Colonic mucosa (tissue), 4 donors: Measurements from ENCODE around the gene ZNF189. TPM values are rescaled to one million over a fixed set of nuclear protein-coding genes. Genes with fewer than 3 reads are reported as not detected.

Experiments used
- DNase-seq: peaks from one replicate; pipeline ENCODE4 v3.0.0-alpha.2; 2020
- H3K27ac ChIP-seq: fragments of 200-600 bp; one replicate; pipeline ENCODE4 v1.8.0; 2021
- H3K27me3 ChIP-seq: fragments of 200-600 bp; one replicate; pipeline ENCODE4 v1.8.0; 2021
- H3K36me3 ChIP-seq: fragments of 200-600 bp; one replicate; pipeline ENCODE4 v1.8.0; 2021
- H3K4me1 ChIP-seq: fragments of 200-600 bp; one replicate; pipeline ENCODE4 v1.8.0; 2021; ENCODE audit warnings: mild to moderate bottlenecking
- H3K4me3 ChIP-seq: fragments of 200-600 bp; one replicate; pipeline ENCODE4 v1.8.0; 2021
- H3K9ac ChIP-seq, 2 donors: one replicate each; pipeline ENCODE4 v1.7.0; 2013; ENCODE audit warnings: control low read depth in 2 of 2, low read depth in 2 of 2, low read length in 2 of 2
- H3K9me3 ChIP-seq: fragments of 200-600 bp; one replicate; pipeline ENCODE4 v1.8.0; 2021
- intact Hi-C: fragments of 100-400 bp; cut with DNase I; formaldehyde crosslinking; loops from one replicate; pipeline ENCODE4 v1.14.1; 2022
- total RNA-seq, 2 donors: library from RNA; stranded (reverse); fragmentation: NEBNext Ultra II Directional in 1 of 2; extraction: Animal tissue kit (Norgen Biotek cat#: 25700) in 1 of 2; gene quantifications; one replicate each; pipeline ENCODE4 v1.2.1, GENCODE V29; 2021
- TF ChIP-seq, protein P1 (sequence below): fragments of 200-600 bp; IDR thresholded peaks from one replicate; pipeline ENCODE4 v1.8.0; 2022; ENCODE audit warnings: antibody characterized with exemption, mild to moderate bottlenecking
- donor health status: healthy.
- donor health status: DM: no; HTN: no; CAD: no.
- donor health status: DM: no; HTN: no; CAD: no.

ZNF189 gene
- total RNA-seq, 2 donors from 2014 or later = 9.3 to 17.4 TPM

DNA sequence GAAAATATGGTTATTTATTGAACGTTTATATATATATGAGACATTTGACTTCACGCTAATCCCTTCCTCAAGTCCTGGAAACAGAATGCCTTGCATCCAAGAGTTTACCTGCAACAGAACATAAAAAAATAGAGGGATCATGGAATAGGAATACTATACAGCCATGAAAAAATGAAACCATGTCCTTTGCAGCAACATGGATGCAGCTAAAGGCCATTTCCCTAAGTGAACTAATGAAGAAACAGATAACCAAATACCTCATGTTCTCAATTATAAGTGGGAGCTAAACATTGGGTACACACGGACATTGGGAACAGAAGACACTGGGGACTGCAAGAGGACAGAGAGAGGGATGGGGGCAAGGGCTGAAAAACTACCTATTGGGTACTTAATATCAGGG lies 26.8 kb upstream of the ZNF189 start:
- Histone ChIP-seq H3K27me3 (no peaks in the 10 kb centered on the region), H3K9ac (no peak overlapping the region), H3K27ac (no peak overlapping the region), H3K9me3 (no peaks in the 10 kb centered on the region), H3K36me3 (no peaks in the 10 kb centered on the region), H3K4me1 (no peaks in the 10 kb centered on the region), H3K4me3 (no peak overlapping the region)
- no peak for DNase-seq
- TF ChIP-seq, protein P1, sequence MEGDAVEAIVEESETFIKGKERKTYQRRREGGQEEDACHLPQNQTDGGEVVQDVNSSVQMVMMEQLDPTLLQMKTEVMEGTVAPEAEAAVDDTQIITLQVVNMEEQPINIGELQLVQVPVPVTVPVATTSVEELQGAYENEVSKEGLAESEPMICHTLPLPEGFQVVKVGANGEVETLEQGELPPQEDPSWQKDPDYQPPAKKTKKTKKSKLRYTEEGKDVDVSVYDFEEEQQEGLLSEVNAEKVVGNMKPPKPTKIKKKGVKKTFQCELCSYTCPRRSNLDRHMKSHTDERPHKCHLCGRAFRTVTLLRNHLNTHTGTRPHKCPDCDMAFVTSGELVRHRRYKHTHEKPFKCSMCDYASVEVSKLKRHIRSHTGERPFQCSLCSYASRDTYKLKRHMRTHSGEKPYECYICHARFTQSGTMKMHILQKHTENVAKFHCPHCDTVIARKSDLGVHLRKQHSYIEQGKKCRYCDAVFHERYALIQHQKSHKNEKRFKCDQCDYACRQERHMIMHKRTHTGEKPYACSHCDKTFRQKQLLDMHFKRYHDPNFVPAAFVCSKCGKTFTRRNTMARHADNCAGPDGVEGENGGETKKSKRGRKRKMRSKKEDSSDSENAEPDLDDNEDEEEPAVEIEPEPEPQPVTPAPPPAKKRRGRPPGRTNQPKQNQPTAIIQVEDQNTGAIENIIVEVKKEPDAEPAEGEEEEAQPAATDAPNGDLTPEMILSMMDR = no peak
- intact Hi-C loops = no loop called here

DNA sequence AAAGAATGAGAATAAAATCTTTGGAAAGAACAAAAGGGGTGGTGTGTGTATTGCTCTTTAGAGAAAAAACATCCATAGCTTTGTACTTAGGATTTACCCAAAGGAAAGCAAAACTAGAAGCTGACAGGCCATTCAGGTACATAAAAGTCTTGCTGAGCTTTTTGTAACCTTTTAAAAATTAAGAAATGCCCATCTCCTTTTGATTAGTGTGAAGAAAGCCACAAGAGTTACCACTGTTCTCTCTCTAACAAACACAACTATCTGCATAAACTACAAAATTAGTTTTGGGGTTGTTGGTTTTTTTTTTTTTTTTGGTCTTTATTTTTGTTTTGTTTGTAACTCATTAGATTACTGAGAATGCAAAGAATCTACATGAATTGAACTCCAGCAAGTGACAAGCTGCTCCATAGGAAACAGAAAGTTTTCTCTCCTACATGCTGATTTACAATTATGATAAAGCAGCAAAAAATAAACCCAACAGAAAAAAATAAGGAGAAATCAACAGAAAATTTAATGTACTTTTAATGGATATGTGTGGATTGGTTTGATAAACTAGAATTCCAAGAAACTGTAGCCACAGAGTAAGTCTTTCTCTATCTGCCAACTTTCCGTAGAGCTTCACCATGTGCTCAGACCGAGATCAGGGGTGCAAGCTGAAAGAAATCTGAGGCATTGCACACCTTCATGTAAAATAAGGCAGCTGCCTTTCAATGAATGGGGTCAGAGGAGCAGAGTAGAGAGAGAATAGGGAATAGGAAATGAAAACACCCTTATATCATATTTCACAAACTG lies 26.1 kb upstream of the ZNF189 start:
- Histone ChIP-seq H3K9ac (no peak overlapping the region), H3K36me3 (no peaks in the 10 kb centered on the region), H3K9me3 (no peaks in the 10 kb centered on the region), H3K4me3 (no peak overlapping the region), H3K4me1 (no peaks in the 10 kb centered on the region), H3K27me3 (no peaks in the 10 kb centered on the region), H3K27ac (no peak overlapping the region)
- TF ChIP-seq, protein P1 = no peak
- no peak for DNase-seq
- intact Hi-C loops = no loop called here

GRCh38 chr9:101375546-101375945 lies 23.1 kb upstream of the ZNF189 start:
- Histone ChIP-seq H3K4me3 (no peak overlapping the region), H3K27me3 (no peaks in the 10 kb centered on the region), H3K36me3 (no peaks in the 10 kb centered on the region), H3K9ac (no peak overlapping the region), H3K4me1 (no peaks in the 10 kb centered on the region), H3K27ac (no peak overlapping the region), H3K9me3 (no peaks in the 10 kb centered on the region)
- TF ChIP-seq, protein P1 = no peak
- intact Hi-C loops = no loop called here
- DNase-seq = no peak

- Histone ChIP-seq H3K4me1 (no peaks in the 10 kb centered on the region), H3K4me3 (no peak overlapping the region), H3K27me3 (no peaks in the 10 kb centered on the region), H3K36me3 (no peaks in the 10 kb centered on the region), H3K9me3 (no peaks in the 10 kb centered on the region), H3K27ac (no peak overlapping the region), H3K9ac (no peak overlapping the region)
- intact Hi-C loops = no loop called here
- DNase-seq = no peak
- TF ChIP-seq, protein P1 = no peak
These were observed 22.4 kb upstream of the ZNF189 start for GRCh38 chr9:101376111-101376848.

- TF ChIP-seq, protein P1 = no peak
- Histone ChIP-seq H3K9me3 (no peaks in the 10 kb centered on the region), H3K4me3 (no peak overlapping the region), H3K9ac (no peak overlapping the region), H3K4me1 (no peaks in the 10 kb centered on the region), H3K36me3 (no peaks in the 10 kb centered on the region), H3K27ac (no peak overlapping the region), H3K27me3 (no peaks in the 10 kb centered on the region)
- intact Hi-C loops = no loop called here
- no peak for DNase-seq
These were observed 18.4 kb upstream of the ZNF189 start for GRCh38 chr9:101380295-101380694.
